Mucosa of descending colon (tissue), 3 donors: Measurements from ENCODE around the gene TRIM2. TPM values are rescaled to one million over a fixed set of nuclear protein-coding genes. Genes with fewer than 3 reads are reported as not detected.
A peak's percentile ranks its signal among the peaks of the same experiment; 100 is the strongest.

ENCODE experiments used
- ATAC-seq: fragments of 200-7000 bp; cut with Tn5 transposase; one replicate; pipeline ENCODE4 v1.9.1; 2020; ENCODE audit warnings: mild to moderate bottlenecking, moderate library complexity
- DNase-seq, 3 donors: peaks; one replicate each; pipeline ENCODE4 v3.0.0-alpha.2; 2020
- H3K36me3 ChIP-seq: fragments of 200-600 bp; one replicate; pipeline ENCODE4 v1.8.0; 2021; ENCODE audit warnings: low read depth, mild to moderate bottlenecking
- H3K4me1 ChIP-seq: fragments of 200-600 bp; one replicate; pipeline ENCODE4 v1.8.0; 2021; ENCODE audit warnings: low read depth, mild to moderate bottlenecking
- H3K4me3 ChIP-seq: fragments of 200-600 bp; one replicate; pipeline ENCODE4 v1.8.0; 2021; ENCODE audit warnings: mild to moderate bottlenecking
- H3K9me3 ChIP-seq: fragments of 200-600 bp; one replicate; pipeline ENCODE4 v1.8.0; 2021; ENCODE audit warnings: mild to moderate bottlenecking
- CTCF ChIP-seq: fragments of 200-600 bp; IDR thresholded peaks from one replicate; pipeline ENCODE4 v1.8.0; 2022; ENCODE audit warnings: antibody characterized with exemption, mild to moderate bottlenecking
- intact Hi-C, 2 donors: fragments of 100-400 bp; cut with DNase I in 1 of 2; cut with micrococcal nuclease in 1 of 2; formaldehyde crosslinking; loops; one replicate each; pipeline versions ENCODE4 v1.11.0 to v1.11.1; 2022; cut with DNase I, micrococcal nuclease
- total RNA-seq, 3 donors: library from RNA; stranded (reverse); fragmentation: NEBNext Ultra II Directional in 2 of 3; extraction: Animal tissue kit (Norgen Biotek cat#: 25700) in 2 of 3; gene quantifications; one replicate each; pipeline versions ENCODE4 v1.2.1 to v1.2.4, GENCODE V29; 2021 to 2023
- donor health status: DM: no; HTN: no; CAD: no; lungs with moderate emphysema.
- donor health status: DM: no; HTN: no; CAD: no.
- donor health status: DM: no; HTN: yes; CAD: no.

TRIM2 gene
- total RNA-seq, 3 donors from 2014 or later, result 96.4 to 167 (median 154) TPM

GRCh38 chr4:153342751-153343552, 138.7 kb downstream of the TRIM2 start:
- Histone ChIP-seq H3K9me3 (no peaks in the 10 kb centered on the region), H3K4me3 (no peak overlapping the region), H3K4me1 (peaks cover 3% of the 10 kb centered on the region), H3K36me3 (no peaks in the 10 kb centered on the region)
- intact Hi-C loops, result loop anchor here (5.0 to 10.0 kb wide), 2 partner anchors 232 to 234 kb away; no protein-coding TSS in a partner anchor
- ATAC-seq, result no peak
- no peak for DNase-seq
- TF ChIP-seq CTCF, result no peak

GRCh38 chr4:153344131-153345011, 140.1 kb downstream of the TRIM2 start, which contains the start of gene MND1:
Gene MND1 (plus strand): TSS chr4:153344688. CDS start chr4:153344738, 50 bp downstream.
- Histone ChIP-seq H3K4me3 (peak within 1 kb of the TSS; percentile 54), H3K4me1 (peaks cover 3% of the 10 kb centered on the region), H3K9me3 (no peaks in the 10 kb centered on the region), H3K36me3 (no peaks in the 10 kb centered on the region)
- ATAC-seq (peak; percentile 93), DNase-seq (peak; percentile 89 to 91 (median 90))
- TF ChIP-seq CTCF, result peak; percentile 86
- intact Hi-C loops, result loop anchor here (5.0 to 10.0 kb wide), 2 partner anchors 230 to 233 kb away; no protein-coding TSS in a partner anchor

GRCh38 chr4:153345012-153345981, 141.1 kb downstream of the TRIM2 start:
- no peak for TF ChIP-seq CTCF
- ATAC-seq (peak; percentile 56), DNase-seq (peak; percentile 46 to 59 (median 53))
- H3K4me1 ChIP-seq, result peaks cover 3% of the 10 kb centered on the region
- H3K4me3 ChIP-seq, result peak overlapping the region; percentile 54
- H3K9me3 ChIP-seq, result no peaks in the 10 kb centered on the region
- no peaks in the 10 kb centered on the region for H3K36me3 ChIP-seq
- intact Hi-C loops, result loop anchor here in 1 of 2 donors (10.0 kb wide), 1 partner anchor 230 kb away; no protein-coding TSS in a partner anchor

- no peak for ATAC-seq
- Histone ChIP-seq H3K4me3 (no peak overlapping the region), H3K9me3 (no peaks in the 10 kb centered on the region), H3K4me1 (no peaks in the 10 kb centered on the region), H3K36me3 (no peaks in the 10 kb centered on the region)
- DNase-seq, result no peak
- TF ChIP-seq CTCF, result no peak
- intact Hi-C loops, result loop anchor here in 1 of 2 donors (10.0 kb wide), 1 partner anchor 229 kb away; no protein-coding TSS in a partner anchor
Measured at GRCh38 chr4:153346031-153346430, 141.8 kb downstream of the TRIM2 start.
